ENCODE data around the gene TRIO. TPM values are rescaled to one million over a fixed set of nuclear protein-coding genes. Genes with fewer than 3 reads are reported as not detected.

Gene TRIO
- total RNA-seq, 1 experiment from 2014 or later = 88.8 TPM

GRCh38 chr5:14402424-14402823 lies 259.3 kb downstream of the TRIO start:
- no peak overlapping the region for H3K27ac Mint-ChIP-seq
- DNase-seq (ENCODE audit: low spot score) (no peak), ATAC-seq (no peak)
- POLR2A ChIA-PET = no interaction called here
- H3K9me3 Mint-ChIP-seq = peaks cover 8% of the 10 kb centered on the region
- CTCF ChIA-PET = no interaction called here
- H3K4me3 Mint-ChIP-seq = no peak overlapping the region
- H3K4me1 Mint-ChIP-seq = peaks cover 13% of the 10 kb centered on the region
- H3K36me3 Mint-ChIP-seq = peaks cover 48% of the 10 kb centered on the region
- TF ChIP-seq NFE2L1 (CRISPR knock-in tag; IDR thresholded peaks at IDR 0.05) (0 out of 2 replicates have a peak, but pooled peaks have one; percentile 20), ZMAT4 (CRISPR knock-in tag; IDR thresholded peaks at IDR 0.05) (no peak)
- H3K27me3 Mint-ChIP-seq (ENCODE audit: low read depth) = no peaks in the 10 kb centered on the region

GRCh38 chr5:14404780-14405179 lies 261.6 kb downstream of the TRIO start:
- Mint-ChIP-seq H3K27ac (no peak overlapping the region), H3K9me3 (peaks cover 8% of the 10 kb centered on the region), H3K4me1 (peaks cover 9% of the 10 kb centered on the region), H3K27me3 (ENCODE audit: low read depth) (no peaks in the 10 kb centered on the region), H3K4me3 (no peak overlapping the region), H3K36me3 (peaks cover 51% of the 10 kb centered on the region)
- ChIA-PET CTCF (interaction anchor here (0.8 to 1.2 kb wide), 4 partner anchors 12 to 244 kb away, joined by 3 to 5 read pairs (median 3); no protein-coding TSS in a partner anchor), POLR2A (no interaction called here)
- TF ChIP-seq CREM (CRISPR knock-in tag; IDR thresholded peaks at IDR 0.05) (no peak), NR3C1 (CRISPR knock-in tag; conservative IDR thresholded peaks at IDR 0.05; ENCODE audit: low read depth) (no peak), E2F1 (CRISPR knock-in tag; IDR thresholded peaks at IDR 0.05) (no peak), PRRX2 (CRISPR knock-in tag; IDR thresholded peaks at IDR 0.05) (no peak), ZBTB21 (CRISPR knock-in tag; IDR thresholded peaks at IDR 0.05; ENCODE audit: borderline replicate concordance) (no peak), E2F5 (CRISPR knock-in tag; IDR thresholded peaks at IDR 0.05) (no peak), FOXP1 (CRISPR knock-in tag; IDR thresholded peaks at IDR 0.05; ENCODE audit: borderline replicate concordance) (no peak), STAT6 (CRISPR knock-in tag; conservative IDR thresholded peaks at IDR 0.05; ENCODE audit: low read depth) (no peak), ZNF219 (CRISPR knock-in tag; IDR thresholded peaks at IDR 0.05; ENCODE audit: borderline replicate concordance) (no peak), ZNF671 (CRISPR knock-in tag; IDR thresholded peaks at IDR 0.05) (no peak)
- ATAC-seq = no peak
- no peak for DNase-seq (ENCODE audit: low spot score)

- DNase-seq (ENCODE audit: low spot score) (peak; percentile 37), ATAC-seq (peak; percentile 85)
- no peaks in the 10 kb centered on the region for H3K27me3 Mint-ChIP-seq (ENCODE audit: low read depth)
- ChIA-PET CTCF (interaction anchor here (0.8 to 1.2 kb wide), 4 partner anchors 12 to 243 kb away, joined by 3 to 5 read pairs (median 3); no protein-coding TSS in a partner anchor), POLR2A (no interaction called here)
- no peak for TF ChIP-seq AR (CRISPR knock-in tag; IDR thresholded peaks at IDR 0.05)
- TF ChIP-seq GRHL2 (CRISPR knock-in tag; IDR thresholded peaks at IDR 0.05; ENCODE audit: insufficient replicate concordance, severe bottlenecking) = no peak
- H3K9me3 Mint-ChIP-seq = peaks cover 8% of the 10 kb centered on the region
- H3K4me1 Mint-ChIP-seq = peaks cover 4% of the 10 kb centered on the region
- peaks cover 47% of the 10 kb centered on the region for H3K36me3 Mint-ChIP-seq
- H3K27ac Mint-ChIP-seq = no peak overlapping the region
- H3K4me3 Mint-ChIP-seq = no peak overlapping the region
Observed at GRCh38 chr5:14405267-14405666, 262.1 kb downstream of the TRIO start.
